GM12872 (cell line): ENCODE results near the gene CYB5RL.

Source experiments
- TF ChIP-seq, protein P1 (sequence below): IDR thresholded peaks from 3 replicates; pipeline ENCODE4 v1.5.1; 2011; ENCODE audit warnings: low read depth, mild to moderate bottlenecking, low read length, moderate library complexity; ENCODE audit not compliant: insufficient read depth

The CYB5RL gene

GRCh38 chr1:54241364-54241763 is 41.5 kb upstream of the CYB5RL start:
- TF ChIP-seq, protein P1, sequence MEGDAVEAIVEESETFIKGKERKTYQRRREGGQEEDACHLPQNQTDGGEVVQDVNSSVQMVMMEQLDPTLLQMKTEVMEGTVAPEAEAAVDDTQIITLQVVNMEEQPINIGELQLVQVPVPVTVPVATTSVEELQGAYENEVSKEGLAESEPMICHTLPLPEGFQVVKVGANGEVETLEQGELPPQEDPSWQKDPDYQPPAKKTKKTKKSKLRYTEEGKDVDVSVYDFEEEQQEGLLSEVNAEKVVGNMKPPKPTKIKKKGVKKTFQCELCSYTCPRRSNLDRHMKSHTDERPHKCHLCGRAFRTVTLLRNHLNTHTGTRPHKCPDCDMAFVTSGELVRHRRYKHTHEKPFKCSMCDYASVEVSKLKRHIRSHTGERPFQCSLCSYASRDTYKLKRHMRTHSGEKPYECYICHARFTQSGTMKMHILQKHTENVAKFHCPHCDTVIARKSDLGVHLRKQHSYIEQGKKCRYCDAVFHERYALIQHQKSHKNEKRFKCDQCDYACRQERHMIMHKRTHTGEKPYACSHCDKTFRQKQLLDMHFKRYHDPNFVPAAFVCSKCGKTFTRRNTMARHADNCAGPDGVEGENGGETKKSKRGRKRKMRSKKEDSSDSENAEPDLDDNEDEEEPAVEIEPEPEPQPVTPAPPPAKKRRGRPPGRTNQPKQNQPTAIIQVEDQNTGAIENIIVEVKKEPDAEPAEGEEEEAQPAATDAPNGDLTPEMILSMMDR: no peak

DNA sequence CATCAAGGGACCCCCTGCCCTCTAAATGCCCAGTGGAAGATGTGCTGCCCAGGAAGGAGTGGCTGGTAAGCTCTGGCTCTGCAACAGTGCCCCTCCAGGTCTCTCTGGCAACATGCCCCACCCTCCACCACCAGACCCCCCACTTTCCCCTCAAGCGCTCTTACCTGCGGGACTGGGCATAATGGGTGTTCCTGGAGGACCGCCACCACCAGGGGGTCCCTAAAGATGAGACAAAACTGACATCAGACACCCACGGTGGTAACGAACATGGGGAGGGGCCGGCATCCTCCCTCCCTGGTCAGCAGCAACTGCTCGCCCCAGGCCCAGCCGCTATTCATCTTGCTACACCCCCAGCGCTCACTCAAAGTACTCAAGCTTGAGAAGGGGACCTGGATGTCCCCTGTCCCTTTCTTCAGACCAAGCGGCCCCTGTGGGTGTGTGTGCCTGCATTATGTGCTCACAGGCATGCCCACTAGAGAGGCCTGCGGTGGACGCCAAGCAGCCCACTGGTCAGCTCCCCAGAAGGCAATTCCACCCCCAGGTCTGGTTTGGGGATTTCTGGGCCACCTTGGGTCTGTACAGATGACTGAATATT is 41.0 kb upstream of the CYB5RL start:
- TF ChIP-seq, protein P1: no peak

- TF ChIP-seq, protein P1: no peak
Observed at GRCh38 chr1:54239631-54240031, 39.8 kb upstream of the CYB5RL start.

GRCh38 chr1:54239035-54239383 is 39.2 kb upstream of the CYB5RL start:
- TF ChIP-seq, protein P1: no peak

DNA sequence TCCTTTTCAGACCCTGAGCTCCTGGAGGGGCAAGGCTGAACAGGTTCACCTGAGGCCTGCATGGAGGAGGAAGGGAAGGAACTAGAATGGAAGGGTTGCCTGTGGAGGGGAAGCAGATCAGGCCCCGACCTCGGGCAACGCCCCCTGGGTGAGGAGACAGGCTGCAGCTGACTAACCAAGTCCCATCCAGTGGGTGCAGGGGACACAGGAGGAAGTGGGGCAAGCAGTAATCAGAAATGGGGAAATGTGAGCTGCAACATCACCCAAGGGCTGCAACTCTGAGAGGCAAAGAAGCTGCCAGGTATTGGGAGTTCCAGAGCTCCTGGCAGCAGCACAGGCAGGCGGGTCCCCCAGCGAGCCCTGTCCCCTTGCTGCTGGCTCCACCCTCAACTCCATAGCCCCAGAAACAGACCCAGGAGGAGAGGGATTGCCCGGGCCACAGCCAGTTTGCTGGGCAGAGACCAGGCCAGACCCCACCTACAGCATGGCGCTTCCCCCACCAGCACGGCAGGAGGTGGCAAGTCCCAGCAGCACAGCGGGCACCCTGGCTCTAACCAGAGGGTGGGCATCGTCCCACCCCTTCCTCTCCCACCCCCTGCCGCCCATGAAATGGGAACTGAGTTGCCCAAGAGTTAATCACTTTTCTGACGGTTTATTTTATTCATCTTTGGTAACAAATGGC is 38.7 kb upstream of the CYB5RL start:
- TF ChIP-seq, protein P1: no peak

GRCh38 chr1:54237586-54237985 is 37.8 kb upstream of the CYB5RL start:
- TF ChIP-seq, protein P1: no peak

- TF ChIP-seq, protein P1: no peak
Observed at GRCh38 chr1:54234284-54234683, 34.5 kb upstream of the CYB5RL start.
